D341Med (cell line): ENCODE results near the gene CD274.
"Not testable (repeated sequence)": the region's sequence is repeated elsewhere in the genome, so short reads cannot be mapped to it uniquely, and the experiment has no call there.

Source experiments
- DNase-seq: peaks from one replicate; pipeline ENCODE4 v3.0.0; 2012; ENCODE audit warnings: low spot score

CD274 gene

DNA sequence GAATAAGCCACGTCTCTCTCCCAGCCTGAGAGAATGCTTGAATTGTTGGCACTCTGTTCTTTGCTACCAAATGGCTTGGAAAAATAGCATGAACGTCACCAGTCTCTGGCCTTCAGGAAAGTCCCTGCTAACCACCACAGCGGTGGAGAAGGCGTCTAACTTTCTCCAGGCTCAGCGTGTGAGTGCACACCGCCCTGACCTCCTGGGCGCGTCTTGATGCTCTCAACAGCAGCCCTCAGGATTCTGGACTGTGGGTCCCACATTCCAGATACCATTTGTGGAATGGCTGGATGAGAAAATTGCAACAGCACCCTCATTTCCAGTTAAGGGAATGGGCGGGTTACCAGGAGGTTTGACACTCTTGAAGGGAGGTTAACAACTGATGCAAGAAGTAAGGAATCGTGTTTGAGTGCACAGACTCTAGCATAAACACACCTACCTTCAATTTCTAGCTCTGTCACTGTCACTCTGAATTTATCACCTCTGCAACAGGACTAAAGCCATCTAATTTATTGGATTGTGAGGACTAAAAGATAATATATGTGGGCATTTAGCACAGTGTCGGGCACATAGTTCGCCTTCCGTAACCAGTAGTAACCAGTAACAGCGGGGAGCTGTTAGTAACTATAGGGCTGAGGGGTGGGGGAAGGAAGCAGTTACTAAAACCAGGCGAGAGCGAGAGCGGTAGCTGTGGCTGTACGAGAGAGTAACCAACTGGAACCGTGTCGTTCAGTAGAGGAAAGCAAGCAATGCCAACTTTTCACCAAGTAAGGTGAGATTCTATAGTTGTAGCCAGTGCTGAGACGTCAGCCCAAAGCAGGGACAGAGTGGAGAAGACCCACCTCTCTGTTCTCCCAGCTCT lies 11.8 kb upstream of the CD274 start:
- peak; percentile 19 for DNase-seq

DNA sequence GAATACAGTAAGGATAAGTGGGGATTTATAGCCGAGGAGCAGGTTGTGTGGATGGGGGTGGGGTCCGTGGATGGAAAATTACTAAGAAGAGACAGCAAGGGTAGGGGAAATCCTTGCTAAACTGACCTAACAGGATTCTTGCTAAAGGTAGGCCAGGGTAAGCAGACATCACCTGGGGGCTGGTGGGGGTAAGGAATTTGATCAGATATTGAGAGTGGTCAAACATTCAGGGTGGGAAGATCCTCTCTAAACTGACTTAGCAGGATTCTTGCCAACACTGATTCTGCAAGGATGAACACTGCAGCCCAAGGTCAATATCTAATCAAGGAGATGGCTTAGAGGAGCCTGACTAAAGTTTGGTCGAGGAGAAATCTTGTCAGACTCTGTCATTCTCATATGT lies 9.9 kb upstream of the CD274 start:
- no peak for DNase-seq

DNA sequence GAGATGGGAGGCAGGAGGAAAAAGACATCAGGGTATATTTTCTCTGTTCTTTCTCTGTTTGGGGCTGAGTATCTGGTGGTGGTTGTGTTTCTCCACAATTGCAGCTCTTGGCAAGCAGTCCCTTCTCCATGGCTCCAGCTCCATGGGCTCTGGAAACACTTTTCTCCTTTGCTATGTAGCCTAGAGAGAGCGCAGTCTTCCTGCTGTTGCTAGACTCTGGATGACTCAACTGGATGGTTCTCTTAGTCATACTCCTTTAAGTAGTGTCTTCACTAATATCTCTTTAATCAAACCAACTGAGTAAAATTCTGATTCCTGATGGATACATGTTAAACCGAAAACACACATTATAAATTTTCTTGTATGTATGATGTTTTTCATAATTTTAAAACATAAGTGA lies 9.3 kb upstream of the CD274 start:
- no peak for DNase-seq

DNA sequence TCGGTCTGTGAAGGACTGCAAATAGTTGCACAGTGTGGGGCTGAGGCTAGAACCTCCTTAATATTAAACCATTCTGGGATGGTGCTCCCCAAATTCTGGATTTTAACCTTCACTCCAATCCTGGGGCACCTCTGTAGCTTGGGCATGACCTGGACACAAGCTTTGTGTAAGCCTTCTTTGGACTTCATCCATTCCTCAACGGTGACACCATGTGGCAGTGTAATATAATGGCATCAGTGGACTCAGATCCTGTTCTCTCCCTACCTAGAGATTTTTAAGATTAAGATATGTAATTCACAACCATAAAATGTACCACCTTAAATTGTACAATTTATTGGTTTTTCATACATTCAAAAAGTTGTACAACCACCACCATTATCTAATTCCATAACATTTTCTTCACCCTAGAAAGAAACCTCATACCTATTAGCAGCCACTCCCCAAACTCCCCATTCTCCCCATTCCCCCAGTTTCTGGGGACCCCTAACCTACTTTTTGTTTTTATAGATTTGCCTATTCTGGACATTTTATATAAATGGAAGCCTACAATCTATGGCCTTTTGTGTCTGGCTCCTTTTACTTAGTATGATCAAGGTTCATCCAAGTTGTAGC lies 7.8 kb upstream of the CD274 start:
- DNase-seq, result peak; percentile 50

DNA sequence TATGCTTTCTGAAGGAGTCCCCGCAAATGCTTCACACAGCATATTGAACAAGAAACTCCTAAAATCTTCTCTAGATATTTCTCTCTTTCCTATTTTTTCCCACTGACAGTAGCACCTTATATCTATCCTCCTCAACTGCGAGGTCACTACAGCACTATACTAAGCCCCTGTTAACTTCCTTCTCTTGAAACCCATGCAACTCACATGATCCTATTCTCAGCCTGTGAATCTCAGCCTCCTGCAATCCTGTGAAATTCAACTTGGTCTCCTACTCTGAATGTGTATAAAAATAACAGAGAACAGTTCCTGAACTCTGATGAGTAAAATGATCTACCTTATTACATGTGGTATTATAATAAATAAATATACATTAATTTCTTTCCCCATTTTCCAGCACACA lies 6.5 kb upstream of the CD274 start:
- no peak for DNase-seq

DNA sequence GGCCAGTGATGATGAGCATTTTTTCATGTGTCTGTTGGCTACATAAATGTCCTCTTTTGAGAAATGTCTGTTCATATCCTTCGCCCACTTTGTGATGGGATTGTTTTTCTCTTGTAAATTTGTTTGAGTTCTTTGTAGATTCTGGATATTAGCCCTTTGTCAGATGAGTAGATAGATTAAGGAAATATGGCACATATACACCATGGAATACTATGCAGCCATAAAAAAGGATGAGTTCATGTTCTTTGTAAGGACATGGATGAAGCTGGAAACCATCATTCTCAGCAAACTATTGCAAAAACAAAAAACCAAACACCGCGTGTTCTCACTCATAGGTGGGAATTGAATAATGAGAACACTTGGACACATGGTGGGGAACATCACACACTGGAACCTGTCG lies 5.2 kb upstream of the CD274 start:
- not testable (repeated sequence) for DNase-seq

DNA sequence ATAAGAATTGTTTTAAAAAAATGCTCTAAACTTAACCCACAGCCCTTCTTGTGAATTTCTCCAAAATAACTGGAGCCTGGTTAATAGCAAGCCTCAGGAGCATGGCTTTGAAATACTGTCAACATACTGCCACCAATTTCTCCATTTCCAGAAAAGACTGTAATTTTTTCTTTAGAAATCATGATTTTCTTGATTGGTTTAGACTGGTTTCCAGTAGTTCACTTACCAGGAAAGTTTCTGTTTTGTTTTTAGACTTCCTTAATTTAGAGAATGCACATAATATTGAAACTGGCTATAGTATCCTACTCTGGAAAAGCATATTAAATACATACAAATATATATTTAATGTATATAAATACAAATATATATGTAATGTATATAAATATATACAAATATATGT lies 4.5 kb upstream of the CD274 start:
- DNase-seq, result no peak

DNA sequence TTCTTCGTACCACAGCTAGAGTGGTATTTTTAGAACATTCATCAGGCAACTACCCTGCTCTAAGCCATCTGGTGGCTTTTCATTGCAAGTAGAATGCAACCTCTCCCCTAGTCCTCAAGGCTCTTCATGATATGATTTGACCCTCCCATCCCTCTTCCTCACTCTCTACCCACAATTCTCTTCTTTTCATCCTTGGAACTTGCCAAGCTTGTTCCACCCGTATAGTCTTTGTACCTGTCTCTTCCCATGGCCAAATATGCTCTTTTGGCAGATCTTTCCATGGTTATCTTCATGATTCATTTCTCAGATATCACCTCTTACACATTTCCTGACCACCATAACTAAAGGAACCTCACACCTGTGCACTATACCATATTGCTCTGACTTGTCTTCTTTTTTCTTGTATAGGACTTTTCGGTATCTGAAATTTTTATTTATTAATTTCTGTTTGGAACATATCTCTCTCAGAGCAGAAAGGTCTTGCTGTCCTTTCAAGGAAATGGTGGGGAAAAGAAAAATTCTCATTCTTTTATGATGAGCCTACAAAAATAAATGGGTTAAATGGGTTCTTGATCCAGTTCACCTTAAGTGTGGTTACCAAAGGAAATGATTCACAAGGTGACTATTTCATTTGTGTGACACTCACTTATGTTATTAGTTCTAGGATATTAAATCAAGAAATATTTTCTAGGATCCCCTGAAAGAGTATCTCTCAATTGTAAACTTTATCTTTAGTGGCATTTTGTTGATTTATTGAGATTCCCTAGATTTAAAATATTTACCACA lies 3.7 kb upstream of the CD274 start:
- DNase-seq, result no peak

DNA sequence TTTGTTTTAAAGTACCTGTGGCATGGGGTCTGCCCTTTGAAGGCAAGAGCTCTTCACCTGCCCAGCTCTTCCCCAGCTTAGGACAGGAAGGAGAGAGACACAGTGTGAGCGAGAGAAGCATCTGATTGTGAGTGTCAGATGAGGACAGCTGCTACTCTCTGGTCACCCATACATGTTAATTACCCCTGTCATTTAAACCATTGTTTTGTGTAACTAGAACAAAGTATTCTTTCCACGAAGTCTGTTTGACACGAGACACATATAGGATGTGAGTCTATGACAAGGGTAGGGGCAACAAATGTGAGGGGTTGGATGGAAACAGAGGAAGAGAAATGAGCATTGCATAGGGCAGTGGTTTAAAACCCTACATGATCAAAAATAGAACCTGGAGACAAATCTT lies 3.0 kb upstream of the CD274 start:
- DNase-seq, result no peak

DNA sequence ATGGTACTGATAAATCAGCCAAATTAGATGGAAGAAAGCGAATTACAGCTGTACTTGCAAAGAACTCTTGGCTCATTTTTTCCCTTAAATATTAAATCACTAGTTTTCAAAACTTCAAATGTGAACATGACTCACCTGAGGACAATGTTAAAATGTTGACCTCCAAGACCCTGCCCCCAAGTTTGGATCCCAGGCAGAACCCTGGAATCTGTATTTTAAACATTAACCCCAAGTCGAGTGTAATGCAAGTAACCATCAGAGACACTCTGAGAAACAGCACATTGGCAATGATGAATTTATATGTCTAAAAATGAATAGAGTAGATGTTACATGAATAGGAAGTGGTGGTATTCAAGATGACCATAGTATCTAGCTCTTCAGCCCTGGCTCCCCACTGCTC lies 2.3 kb upstream of the CD274 start:
- no peak for DNase-seq

DNA sequence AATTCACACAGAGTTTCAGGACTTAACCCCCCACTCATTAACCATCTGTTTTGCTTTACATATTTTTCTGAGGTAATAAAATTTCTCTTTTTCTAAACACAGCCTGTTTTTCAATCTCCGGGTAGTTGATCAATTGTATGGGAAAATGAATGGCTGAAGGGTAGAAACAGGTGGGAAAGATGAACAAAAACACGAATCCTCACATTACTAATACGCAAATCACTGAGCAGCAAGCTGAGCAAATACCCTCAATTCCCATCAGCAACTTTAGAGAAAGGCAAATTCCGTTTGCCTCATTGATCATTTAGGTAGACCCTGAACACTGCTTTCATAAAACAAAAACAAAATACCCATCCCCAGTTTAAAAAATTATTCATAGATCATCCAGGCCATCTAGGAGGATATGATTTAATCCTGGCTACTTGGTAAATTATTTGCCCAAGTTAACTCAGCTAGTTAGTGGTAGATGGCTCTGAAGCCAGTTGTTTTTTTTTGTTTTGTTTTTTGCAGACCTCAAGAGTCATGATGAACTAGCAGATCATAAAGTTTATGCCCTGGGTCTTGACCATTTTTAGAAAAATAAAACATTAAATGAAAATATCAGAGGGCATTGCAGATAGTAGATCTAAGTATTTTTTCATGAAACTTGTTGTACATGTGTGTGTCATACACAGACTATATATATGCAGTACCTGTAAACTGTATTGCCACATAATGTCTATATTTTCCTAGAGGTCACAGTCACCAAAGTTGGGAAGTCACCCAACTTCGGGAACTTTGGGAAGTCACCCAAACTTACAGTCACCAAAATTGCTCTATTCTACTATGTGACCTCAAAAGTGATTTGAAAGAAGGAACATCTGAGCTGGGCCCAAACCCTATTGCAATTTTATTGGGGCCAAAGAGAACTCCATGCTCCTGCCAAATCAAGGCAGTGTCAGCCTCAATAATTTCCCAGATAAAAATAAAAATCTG lies 1.6 kb upstream of the CD274 start:
- DNase-seq, result no peak

DNA sequence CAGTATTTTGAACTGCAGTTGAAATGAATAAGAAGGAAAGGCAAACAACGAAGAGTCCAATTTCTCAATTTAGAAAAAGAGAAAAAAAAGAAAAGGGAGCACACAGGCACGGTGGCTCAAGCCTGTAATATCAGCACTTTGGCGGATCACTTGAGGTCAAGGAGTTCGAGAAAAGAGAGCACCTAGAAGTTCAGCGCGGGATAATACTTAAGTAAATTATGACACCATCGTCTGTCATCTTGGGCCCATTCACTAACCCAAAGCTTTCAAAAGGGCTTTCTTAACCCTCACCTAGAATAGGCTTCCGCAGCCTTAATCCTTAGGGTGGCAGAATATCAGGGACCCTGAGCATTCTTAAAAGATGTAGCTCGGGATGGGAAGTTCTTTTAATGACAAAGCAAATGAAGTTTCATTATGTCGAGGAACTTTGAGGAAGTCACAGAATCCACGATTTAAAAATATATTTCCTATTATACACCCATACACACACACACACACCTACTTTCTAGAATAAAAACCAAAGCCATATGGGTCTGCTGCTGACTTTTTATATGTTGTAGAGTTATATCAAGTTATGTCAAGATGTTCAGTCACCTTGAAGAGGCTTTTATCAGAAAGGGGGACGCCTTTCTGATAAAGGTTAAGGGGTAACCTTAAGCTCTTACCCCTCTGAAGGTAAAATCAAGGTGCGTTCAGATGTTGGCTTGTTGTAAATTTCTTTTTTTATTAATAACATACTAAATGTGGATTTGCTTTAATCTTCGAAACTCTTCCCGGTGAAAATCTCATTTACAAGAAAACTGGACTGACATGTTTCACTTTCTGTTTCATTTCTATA lies 602 bp upstream of the CD274 start:
- DNase-seq, result no peak

DNA sequence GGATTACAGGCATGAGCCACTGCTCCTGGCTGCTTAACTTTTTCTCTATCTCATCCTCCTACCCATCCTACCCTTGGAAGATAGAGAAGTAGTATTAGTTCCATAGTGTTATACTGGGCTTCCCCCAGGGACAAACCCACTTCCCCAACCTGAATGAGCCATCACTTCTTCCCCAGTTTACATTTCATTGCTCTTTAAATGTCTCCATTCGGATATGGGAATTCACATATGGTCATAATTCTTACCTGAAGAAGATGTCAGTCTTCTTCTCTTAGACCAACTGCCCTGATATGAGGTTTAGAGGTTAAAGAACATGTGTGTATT lies 1.9 kb downstream of the CD274 start:
- DNase-seq, result no peak

DNA sequence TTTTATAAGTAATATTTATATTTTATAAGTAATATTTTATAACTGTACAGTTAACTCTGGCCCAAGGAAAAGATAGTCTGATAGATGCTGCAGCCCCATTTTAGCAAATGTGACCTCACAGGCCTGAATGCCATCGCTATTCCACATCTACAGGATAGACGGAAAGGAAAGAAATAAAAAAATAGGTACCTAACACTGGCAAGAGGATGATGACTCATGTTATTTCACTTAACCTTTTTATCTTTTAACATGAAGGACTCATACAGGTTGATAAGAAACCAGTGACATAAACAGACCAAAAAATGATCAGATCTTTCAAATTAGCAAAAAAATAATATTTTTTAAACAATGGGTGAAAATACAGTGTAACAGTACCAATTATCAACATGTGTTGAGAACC lies 2.7 kb downstream of the CD274 start:
- no peak for DNase-seq

DNA sequence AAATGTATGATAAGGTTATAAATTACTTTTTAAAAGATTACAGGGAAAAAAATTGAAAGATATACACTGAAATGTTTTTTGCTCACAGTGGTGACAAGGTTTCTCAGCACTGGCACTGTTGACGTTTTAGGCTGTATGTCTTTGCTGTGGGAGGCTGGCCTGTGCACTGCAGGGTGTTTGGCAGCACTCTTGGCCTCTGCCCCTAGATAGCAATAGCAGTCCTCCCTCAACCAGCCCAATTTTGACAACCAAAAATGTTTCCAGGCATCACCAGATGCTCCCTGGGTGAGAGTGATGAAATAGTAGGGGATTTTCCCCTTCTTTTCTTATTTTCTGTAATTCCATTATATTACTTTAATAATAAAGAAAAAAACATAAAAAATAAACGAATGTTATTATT lies 3.3 kb downstream of the CD274 start:
- DNase-seq, result no peak

DNA sequence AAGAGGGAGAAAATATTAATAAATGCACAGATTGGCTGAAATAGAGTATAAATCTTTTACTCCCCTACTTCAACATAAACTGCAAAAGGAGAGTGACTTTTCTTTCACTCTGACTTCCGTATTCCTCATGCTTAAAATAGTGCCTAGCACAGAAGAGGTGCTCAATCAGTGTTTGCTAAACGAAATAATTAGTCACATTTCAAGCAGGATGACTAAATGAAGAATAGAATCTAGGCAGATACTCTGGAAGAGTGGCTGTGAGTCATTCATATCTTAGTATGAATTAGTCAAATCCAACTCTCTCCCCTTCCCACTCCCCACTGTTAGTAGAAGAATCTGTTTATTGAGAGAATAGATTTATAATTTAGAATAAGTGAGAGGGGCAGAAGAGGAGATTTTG lies 4.8 kb downstream of the CD274 start:
- no peak for DNase-seq

DNA sequence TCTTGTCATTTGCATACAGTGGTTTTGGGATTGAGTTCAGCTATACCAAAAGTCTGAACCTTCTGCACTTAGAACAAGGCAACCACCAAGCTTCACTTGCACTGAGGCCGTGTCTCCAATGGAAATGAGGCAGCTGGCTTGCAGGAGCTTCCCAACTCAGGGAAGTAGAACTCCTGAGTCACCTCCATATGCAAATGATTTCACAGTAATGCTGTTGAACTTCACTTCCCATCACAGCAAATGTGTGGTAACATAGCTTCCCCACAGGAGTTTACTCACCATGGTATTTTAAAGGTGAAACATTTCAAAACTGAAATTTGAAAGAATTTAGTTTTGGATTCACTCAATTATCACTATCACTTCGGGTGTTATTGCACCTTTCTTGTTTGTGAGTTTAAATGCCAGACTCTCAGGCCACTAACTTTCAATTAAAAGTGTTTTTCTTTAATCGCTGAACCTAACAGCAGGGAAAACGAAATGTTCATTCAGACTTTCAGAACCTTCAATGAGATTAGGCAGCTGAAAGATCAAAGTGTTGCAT lies 9.0 kb downstream of the CD274 start:
- no peak for DNase-seq

DNA sequence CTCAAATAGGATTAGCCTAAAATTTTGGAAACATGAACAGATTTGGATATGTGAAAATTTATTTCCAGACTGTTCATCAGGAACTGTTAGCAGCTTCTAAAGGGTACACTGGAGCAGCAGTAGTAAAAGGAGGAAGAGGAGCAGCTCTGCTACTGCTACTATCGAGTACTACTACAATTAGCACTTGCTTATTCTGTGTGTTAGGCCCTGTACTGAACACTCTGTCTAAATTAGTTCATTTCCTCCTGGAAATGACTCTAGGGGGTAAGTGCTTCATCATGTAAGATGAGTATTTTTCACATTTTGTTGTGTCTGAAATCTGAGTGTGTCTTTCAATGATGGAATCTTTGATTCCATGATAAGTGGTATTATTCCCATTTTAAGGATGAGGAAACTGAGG lies 9.8 kb downstream of the CD274 start:
- DNase-seq, result no peak

DNA sequence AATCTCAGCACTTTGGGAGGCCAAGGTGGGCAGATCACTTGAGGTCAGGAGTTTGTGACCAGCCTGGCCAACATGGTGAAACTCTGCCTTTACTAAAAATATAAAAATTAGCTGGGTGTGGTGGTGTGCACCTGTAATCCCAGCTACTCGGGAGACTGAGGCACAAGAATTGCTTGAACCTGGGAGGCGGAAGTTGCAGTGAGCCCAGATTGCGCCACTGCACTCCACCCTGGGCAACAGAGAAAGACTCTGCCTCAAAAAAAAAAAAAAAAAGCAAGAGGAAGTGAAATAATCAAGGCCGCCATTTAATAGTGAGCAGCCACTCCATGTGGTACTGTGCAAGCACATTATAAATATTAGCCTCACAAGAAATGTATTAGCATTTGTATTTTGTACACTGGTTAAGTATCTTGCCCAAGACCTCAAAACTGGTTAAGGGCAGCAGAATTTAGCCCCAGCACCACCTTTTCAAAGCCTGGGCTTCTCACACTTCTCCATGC lies 14.5 kb downstream of the CD274 start:
- not testable (repeated sequence) for DNase-seq

DNA sequence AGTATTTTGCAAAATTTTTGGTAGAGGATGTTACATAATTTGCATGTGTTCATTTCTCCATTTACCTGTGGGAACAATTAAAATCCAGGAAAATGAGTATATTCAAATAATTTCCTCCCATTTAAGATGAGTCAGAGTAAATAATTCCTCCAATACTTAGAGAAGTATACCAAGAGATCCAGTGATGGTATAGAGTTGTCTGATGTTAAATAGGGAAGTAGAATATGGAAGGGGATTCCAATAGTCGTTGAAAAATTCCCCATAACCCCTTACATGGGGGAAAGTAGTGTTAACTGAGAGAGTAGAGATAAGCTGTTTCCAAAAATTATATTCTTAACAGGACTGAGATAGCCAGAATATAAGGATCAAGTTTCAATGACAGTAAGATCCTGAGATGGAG lies 15.7 kb downstream of the CD274 start:
- DNase-seq, result no peak

DNA sequence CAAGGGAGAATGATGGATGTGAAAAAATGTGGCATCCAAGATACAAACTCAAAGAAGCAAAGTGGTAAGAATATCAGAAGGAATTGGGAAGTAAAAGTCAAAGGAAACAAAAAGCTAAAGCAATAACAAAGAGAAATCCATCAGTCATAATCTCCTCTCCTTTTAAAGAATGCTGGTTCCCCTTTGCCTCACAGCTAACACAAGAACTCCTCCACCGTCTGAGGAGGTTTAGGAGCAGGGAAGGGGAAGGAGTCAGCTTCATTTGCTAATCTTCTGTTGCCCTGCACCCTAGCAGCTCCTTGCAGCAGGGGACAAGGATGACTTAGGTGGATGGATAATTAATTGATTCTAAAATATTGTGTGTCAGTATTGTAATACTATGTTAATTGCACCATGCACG lies 16.4 kb downstream of the CD274 start:
- no peak for DNase-seq
